GM18870 (cell line): ENCODE data around the gene PRKCH.

Experiments used
- ATAC-seq: cut with Tn5 transposase; IDR thresholded peaks from one replicate; pipeline ENCODE4 v1.9.1; 2021; ENCODE audit warnings: moderate library complexity; ENCODE audit not compliant: unreplicated experiment

The PRKCH gene

DNA sequence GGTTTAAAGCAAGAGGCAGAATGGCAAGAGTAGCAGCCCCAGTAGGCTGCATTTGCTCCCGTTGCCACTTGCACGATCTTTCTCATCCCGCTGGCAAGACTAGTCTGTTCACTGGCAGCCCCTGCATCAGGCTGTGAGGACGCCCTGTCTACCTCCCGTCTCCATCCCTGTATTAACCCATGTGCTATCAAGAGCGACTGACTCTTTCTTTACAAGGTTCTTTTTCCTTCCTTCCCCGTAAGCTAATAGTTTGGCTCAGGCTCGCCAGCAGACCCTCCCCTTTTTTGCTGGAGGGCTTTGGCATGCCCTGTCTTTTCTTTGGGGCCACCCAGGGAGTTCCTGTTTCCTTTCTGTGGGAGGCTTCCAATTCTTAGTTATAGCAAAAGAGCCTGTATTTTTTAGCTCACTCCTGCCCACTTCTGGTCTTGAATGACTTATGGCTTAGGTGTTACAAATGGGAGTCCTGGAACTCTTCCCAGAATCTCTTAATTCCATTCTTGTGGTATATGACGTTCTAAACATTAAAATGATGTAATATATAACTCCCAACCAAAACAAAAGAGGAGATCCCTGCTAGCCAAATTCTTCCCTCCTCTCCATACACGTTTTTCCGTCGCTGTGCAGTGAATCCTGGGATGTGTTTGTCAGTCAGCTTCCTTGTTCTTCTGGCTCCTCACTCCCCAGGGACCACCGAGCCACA is 149.0 kb downstream of the PRKCH start:
- no peak for ATAC-seq

DNA sequence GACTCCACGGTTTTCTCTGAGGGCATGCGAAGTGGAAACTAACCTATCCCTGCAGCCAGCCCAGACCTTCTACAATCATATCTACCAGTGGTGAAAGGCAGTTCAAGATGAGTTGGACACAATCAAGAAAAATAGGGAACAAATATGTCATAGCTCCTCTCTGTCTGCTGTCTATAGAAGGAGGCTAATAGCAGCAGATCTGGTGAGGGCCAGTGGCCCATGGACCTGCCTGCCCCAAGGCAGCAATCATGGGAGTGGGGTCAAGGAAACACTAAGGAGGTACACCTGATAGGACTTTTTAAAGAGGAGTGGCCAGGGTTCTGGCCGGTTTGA is 149.5 kb downstream of the PRKCH start:
- no peak for ATAC-seq

DNA sequence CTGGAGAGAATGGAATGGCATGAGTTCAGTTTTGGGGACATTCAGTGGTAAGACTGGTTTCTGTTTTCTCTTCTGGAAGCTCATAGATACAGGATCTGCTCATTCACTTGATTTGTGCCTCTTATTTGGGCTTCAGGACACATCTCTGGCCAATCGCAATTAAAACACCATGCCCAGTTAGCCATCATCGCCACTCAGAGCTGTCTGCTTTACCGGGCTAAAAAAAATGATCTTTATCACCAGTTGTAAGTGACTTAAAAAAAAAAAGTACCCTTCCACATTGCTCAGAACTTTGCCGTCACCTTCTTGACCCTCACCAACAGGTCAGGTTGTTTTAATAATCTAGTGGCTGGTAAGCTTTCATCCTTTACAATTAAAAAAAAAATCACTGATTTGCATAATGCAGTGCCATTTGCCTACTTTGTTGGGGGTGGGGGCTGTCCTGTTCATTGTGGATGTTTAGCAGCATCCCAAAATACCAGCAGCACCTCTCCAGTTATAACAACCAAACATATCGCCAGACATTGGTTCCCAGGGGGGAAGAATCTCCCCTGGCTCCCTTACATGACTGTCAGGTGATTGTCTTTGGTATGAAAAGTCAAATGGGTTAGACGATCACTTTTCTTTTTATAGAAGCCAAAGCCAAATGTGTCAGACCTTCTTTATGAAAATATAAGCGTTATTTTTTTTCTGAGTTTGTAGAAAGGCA is 150.1 kb downstream of the PRKCH start:
- no peak for ATAC-seq

DNA sequence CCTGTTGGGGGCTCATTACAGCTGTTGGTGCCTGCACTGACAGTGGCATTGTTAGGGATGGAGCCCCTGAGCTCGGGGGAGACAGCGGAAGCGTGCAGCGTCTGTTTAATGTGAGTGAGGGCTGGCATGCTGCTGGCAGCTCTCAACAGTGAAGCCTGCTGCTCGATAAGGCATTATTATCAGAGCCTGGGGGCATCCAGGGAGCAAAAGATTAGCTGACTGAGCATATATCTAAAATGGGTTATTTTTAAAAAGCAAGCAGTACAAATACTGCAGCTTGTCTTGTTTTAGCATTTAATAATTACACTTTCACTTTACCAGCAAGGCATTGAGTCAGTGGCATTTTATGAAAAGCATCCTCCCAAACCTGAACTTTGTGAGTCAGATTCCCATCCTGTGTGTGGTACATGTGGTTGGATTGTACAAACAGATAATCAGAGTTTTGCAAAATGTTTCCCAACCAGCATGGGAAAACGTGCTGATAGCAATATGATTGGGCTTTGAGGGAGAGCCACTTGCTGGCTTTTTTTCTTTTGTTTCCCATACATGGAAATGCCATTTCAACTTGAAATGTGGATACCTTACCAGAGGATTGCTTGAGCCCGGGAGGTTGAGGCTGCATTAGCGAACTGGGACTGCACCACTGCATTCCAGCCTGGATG is 150.8 kb downstream of the PRKCH start:
- no peak for ATAC-seq

DNA sequence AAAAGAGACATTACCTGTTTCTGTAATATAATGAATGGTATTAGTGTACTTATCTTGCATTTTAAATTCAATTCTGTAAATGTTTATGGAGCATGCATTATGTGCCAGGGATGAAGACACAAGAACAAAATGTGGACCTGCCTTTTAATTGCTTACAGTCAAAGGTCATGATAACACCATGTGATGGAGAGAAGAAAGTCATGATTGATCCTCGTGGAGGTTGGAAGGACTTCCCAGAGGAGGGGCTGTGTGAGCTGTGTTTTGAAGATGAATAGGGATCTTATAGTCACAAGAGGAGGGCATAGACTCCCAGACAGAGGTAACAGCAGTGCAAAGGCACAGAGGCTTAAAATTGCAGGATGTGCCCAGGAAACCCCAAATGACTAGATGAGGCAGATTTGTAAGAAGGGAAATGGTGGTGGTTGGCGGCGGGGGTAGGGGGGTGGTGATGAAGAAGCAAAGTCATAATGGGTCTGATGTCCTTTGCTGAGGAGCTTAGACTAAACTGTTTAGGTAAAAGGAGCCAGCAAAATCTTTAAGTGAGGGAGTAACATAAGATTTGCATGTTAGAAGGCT is 151.5 kb downstream of the PRKCH start:
- no peak for ATAC-seq

DNA sequence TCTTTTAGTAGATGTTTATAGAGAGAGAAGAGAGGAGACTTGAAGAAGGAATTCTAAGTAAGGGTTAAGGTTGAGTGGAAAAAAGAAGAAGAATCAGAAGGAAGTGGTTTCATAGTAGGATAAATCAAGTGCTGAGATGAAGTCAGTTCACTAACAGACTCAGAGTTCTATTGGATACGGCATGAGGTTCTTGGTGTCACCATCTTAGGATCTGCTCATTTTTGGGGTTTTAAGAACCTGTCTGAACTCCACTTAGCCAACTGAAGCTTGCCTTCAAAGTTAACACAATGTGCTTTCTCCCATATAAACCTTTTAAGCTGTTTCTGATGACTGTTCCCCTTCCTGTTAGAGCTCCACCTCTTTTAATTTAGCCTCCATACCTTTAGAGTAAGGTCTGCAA is 152.6 kb downstream of the PRKCH start:
- ATAC-seq = no peak

DNA sequence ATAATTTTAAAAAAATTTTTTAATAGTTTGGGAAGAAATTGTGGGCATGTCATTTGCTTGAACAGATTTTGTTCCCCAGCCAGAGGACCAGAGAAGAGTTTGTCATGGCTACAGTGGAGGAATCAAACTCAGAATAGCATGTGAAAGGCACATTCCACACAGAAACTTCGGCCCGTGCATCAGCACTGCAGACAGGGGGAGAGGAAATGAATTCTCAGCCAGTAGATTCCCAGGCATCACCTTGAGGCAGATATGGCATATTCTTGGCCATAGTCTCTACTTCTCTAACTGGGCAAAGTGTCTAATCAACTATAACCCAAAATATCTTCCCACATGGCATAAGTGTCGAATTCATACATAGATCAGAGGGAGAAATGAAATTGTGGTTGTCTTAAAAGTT is 153.3 kb downstream of the PRKCH start:
- ATAC-seq = no peak

DNA sequence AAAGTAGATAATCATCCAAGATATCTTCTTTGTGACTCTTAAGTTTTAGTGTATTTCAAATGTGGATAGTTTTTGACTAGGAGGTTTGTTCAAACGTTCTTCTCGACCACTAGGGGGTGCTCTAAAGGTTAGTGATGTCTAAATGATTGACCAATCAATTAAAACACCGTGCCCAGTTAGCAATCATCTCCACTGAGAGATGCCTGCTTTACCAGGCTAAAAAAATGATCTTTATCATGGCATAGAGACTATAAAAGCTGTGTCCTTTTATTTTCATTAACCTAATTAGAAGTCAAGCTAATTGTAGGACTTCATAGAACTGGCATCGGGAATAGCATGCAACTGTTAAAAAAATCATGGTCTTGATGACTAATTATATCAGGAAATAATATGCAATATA is 153.9 kb downstream of the PRKCH start:
- no peak for ATAC-seq

DNA sequence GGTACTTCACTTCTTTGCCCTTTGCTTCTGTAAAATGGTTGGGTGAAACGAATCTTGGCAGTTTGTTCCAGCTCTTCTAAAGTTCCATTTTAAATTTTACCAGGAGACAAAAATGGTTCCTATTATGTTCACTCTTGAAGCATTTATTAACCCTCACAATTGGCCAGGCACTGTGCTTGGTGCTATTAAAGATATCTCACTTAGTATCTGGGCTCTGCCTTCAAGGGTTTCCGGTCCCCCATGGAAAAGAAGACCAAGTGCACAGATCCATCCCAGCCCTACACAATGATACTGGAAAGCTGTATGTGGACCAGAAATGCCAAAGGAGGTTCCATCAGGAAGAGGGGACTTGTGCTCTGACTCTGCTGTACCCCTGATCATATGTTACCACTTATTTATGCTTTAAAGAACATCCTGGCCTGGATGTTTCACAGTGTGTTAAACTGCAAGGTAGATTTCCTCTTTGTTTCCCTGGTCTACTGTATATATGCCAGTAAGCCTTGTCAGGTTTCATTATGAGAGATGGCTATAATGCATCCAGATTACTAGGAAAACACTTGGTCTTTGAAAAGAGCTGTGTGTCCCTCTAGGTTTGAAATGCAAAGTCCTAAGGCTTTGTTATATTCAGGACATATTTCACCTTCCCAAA is 154.8 kb downstream of the PRKCH start:
- no peak for ATAC-seq

DNA sequence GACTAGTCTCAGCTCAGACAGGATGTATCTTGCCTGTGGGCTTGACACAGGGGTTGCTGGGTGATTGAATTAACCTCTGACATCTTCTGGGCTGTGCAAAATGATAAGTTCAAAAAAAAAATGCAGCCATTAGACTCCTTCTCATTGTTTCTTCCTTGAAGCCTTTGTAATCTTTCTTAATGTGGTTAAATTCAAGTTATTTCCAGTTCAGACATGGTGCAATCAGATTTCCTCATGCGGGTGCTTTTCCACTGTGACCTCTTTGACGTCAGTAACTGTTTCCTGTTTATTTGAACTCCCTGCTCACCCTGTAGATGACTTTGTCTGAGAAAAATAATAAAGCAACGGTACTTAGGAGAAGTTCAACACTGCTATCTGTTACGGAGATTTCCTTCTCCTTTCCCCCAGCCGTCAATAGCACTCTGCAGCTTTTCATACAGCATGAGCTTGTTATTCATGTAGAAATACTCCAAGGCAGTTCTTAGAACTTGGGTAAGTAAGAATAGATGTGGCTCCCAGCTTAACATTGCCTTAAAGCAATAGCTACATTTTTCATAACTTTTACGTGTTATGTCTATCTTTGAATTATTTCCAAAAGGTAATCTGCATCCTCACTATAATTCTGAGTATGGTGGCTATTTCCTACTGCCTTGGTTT is 155.5 kb downstream of the PRKCH start:
- ATAC-seq = no peak

DNA sequence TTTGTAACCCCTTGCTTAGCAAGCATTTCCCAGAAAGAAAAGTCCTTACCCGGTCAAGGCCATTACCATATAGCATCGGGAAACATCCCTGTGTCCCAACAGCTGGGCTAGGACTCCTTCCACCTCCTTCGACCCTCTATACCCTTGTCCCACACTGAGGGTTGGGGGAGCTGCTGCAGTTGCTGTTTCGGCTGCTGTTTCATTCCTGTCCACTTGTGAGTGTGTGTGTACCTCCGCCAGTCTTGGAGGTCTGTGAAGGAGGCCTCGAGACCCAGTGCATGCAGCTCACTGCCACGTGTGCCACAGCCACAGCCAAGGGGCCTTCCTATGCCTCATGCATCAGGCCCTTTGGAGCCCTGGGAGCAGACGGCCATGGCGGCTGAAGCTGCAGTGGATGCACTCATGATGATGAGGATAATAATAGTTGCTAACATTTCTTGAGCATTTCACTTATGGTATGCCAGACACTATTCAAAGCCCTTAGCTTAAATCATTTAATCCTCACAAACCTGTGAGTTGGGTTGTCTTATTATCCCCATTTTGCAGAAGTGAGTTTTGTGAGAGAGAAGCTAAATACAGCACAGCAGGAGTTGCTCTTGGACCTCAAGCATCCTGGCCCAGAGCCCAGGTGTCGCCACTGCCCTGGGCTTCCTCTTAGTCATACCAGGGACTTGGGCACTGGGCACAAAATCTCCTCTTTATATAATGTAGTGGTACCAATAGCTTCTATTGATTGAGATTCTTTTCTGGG is 156.5 kb downstream of the PRKCH start:
- ATAC-seq = no peak

DNA sequence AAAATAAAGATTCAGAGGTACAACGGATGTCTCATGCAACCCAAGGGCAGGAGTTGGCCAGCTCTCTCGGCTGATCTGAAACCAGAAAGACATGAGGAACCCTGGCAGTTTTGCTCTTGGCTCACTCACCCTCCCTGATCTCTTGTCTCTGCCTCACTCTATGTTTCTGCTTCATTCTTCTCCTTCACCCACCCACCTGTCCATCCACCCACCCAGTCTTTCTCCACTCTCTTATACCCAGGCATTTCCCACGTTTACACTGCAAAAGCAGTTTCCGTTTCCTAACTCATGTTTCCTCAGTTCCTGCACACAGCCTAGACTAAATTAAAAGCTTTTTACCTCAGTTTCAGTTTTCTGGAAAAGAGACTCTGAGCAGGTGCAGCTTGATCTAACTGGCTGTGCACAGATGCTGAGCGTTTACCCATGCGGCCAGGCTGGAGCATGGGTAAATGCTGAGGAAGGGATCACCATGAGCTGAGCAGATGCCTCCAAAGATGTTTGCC is 157.6 kb downstream of the PRKCH start:
- peak; percentile 52 for ATAC-seq

DNA sequence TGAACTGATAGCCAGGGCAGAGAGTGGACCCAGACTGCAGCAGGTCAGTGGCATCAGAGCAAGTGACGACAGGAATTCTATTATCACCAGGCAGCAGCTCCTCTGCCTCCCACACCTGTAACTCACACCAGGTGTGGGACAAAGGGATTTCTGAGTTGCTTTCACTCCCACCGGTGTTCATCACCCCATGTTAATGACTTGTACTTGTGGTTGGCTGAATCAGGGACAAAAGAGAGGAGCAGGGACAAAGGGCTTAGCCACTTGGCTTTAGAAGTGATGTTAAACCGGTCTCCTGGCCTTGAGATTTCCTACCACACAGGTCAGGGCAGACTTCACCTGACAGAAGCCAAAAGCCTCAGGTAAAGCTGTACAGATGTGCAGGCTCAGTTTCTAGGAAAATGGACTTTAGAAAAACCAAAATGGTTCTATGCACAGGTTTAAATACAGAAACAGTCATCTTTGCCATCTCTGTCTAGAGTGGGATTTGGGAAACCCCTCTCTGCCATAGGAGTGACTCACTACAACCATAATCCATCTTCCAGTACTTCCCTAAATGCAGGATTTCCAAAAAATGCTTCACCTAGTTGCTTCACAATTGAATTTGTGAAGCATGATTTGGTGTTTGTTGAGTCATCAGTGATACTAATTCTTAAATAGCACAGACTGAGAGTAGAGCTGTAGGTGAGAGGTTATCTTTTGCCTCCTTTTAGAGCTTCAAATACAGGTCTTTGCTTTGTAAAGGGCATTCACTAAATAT is 158.5 kb downstream of the PRKCH start:
- ATAC-seq = no peak

DNA sequence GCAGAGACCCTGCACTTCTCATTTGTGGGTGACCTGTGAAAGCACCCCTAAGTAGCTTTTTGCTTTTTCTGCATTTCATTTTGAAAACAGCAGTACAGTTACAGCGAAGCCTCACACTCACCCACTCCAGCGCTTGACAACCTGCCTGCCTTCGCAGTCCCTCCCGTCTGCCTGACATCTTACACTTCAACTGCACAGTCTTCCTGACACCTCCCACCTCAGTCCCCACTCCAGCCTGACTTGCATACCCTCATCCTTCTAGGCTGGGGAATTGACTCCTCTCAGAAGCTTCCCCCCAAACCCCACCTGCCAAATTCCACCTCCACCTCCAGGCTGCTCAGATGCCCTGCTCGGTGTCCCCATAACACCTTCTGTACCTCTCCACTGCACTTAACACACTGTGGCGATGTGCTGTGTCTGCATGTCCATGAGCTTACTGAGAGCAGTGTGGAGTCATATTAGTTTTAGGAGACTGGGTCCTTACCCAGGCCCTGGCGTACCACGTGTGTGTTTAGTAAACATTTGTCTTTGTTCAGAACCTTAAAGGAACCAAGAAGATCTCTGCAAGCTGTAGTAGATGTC is 159.4 kb downstream of the PRKCH start:
- ATAC-seq = no peak

DNA sequence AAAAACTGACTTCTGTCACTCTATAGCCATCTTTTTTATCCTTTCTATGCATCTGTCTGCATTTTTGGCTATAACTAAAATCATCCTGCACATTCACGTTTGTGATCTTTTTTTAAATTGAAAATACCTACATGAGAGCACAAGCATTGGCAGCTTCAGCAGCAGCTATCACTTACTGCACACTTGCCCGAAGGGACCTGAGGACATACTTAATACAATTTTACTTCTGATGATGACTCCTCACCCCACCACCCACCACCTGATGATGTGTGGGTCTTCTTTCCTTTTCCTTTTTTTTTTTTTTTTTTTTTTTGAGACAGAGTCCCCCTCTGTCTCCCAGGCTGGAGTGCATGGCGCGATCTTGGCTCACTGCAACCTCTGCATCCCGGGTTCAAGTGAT is 160.3 kb downstream of the PRKCH start:
- no peak for ATAC-seq

DNA sequence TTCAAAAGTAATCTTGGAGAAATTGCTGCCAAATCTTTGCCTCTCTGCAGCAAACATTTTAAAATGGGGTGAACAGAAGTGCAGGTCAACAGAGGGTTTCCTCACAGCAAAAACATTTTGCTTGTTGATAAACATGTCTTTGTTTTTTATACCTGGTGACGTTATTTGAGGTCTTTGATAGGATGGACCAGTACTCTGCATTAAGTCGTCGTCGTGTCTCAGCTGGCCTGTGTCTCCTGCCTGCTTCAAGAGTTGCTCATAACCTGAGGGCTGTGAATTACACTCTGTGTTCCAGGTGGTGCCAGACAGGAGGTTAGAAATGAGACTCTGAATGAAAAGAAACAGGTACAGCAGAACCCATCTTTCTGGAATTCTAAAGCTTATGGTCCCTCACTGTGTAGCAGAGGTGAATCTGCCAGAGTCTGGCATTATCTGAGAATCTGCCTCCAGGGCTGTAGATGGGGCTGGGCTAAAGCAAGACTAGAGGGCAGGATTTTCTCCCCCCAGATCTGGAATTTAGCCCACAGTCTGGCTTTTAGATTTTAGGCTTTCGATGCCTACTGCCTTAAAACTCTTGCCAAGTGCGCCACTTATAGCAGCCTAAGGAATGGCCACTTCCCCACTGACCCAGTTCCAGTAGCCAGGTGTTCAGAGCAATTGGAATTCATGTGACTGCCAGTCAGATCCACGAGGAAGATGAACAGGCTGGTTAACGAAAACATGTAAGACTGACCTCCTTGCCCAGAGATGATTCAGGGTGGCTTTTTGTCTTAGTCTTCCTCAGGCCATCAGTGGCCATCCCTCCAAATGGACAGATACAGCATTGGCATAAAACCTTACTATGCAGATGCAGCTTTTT is 161.2 kb downstream of the PRKCH start:
- no peak for ATAC-seq

DNA sequence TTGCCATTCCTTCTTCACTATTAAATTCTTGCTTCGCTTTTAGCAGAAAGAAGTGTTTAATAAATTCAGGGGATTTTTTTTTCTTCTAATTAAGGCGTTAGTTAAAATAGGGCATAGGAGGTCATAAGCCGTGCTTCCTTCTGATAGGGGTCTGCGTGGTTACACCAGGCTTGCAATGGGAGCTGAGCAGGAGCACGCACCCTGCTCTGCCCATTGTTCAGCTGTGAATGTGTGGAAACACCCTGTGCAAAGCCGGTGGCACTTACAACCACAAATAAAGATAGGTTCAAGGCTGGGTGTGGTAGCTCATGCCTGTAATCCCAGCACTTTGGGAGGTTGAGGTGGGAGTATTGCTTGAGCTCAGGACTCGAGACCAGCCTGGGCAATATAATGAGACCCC is 162.1 kb downstream of the PRKCH start:
- ATAC-seq = no peak

DNA sequence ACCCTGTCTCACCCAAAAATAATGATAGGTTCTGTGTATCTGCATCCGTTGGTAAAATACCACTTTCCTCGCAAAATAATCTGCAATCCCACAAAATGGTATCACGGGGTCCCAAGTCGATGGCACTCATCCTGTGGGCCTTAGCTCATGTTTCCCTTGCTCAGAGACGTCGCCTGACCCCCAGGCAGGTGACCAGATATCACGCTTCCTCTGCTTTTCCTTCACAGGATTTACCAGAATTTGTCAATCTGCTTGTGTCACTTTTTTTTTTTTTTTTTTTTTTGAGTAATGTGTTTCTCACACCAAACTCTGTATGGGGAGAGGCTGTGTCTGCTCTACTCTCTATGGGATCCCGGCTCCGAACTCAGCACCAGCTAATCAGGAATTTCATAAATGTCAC is 162.7 kb downstream of the PRKCH start:
- no peak for ATAC-seq
